ENCODE measurements around the gene VAT1. TPM values are rescaled to one million over a fixed set of nuclear protein-coding genes. Genes with fewer than 3 reads are reported as not detected.
A peak's percentile ranks its signal among the peaks of the same experiment; 100 is the strongest.

Gene VAT1
- total RNA-seq, 1 donor from 2014 or later, result 90.5 TPM

DNA sequence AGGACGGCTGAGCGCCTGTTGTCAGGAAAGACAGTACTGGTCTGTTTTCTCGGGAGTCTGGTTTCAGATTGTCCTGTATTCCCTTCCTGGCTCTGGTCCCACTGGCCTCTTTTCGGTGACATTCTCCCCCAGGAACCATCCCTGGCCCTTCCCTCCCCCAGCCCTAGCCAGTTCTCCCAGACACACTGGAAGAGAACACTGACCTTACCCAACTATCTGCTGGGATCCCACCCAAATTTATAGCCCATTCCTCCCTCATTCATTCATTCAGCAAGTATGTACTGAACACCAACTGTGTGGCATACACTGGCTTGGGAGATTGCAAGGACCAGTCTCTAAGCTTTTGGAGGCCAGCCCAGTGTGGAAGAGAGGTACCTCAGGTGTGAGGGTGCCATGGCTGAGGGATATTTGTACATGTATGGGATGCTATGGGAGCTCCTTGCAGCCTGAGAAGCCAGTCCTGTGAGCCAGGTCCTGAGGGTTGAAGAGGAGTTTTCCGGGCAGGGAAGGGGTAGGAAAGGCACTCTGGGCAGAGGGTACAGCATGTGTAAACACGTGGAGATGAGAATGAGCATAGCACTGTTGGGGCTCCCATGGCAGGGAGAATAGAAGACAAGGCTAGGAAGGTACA, 8.1 kb upstream of the VAT1 start:
- ATAC-seq (no peak), DNase-seq (ENCODE audit: missing footprints) (no peak)
- intact Hi-C loops (cut with DNase I), result no loop called here

- intact Hi-C loops (cut with DNase I), result loop anchor here (10.0 kb wide), 1 partner anchor 306 kb away; no protein-coding TSS in a partner anchor
- DNase-seq (ENCODE audit: missing footprints) (no peak), ATAC-seq (no peak)
Observed at GRCh38 chr17:43028221-43028861, 6.2 kb upstream of the VAT1 start.

GRCh38 chr17:43027091-43028032, 5.2 kb upstream of the VAT1 start:
- intact Hi-C loops (cut with DNase I), result loop anchor here (10.0 kb wide), 1 partner anchor 307 kb away; no protein-coding TSS in a partner anchor
- DNase-seq (ENCODE audit: missing footprints) (no peak), ATAC-seq (no peak)

- DNase-seq (ENCODE audit: missing footprints) (no peak), ATAC-seq (no peak)
- intact Hi-C loops (cut with DNase I), result loop anchor here (10.0 kb wide), 1 partner anchor 308 kb away; no protein-coding TSS in a partner anchor
Observed at GRCh38 chr17:43026595-43026994, 4.4 kb upstream of the VAT1 start.

- ATAC-seq, result no peak
- intact Hi-C loops (cut with DNase I), result loop anchor here (2.0 to 10.0 kb wide), 2 partner anchors 145 to 309 kb away; partner anchors contain the start of gene NBR1
Observed at GRCh38 chr17:43025766-43026537, 3.8 kb upstream of the VAT1 start.

DNA sequence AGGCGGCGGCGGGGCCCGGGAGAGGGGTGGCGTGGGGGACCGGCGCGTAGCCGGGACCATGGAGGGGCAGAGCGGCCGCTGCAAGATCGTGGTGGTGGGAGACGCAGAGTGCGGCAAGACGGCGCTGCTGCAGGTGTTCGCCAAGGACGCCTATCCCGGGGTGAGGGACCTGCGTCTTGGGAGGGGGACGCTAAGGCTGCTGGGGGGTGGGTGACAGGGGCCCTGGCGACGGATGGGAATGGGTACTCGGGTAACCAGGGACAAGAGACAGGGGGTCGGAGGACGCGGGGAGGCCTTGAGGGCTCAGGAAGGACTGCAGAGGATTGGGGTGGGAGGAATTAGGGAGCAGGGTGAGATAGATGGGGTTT, 3.1 kb upstream of the VAT1 start:
- intact Hi-C loops (cut with DNase I), result loop anchor here (2.0 to 10.0 kb wide), 2 partner anchors 146 to 310 kb away; partner anchors contain the start of gene NBR1
- ATAC-seq (no peak), DNase-seq (ENCODE audit: missing footprints) (no peak)

More at GRCh38 chr17:43025766-43026537, 3.8 kb upstream of the VAT1 start:
- no peak for DNase-seq (ENCODE audit: missing footprints)

DNA sequence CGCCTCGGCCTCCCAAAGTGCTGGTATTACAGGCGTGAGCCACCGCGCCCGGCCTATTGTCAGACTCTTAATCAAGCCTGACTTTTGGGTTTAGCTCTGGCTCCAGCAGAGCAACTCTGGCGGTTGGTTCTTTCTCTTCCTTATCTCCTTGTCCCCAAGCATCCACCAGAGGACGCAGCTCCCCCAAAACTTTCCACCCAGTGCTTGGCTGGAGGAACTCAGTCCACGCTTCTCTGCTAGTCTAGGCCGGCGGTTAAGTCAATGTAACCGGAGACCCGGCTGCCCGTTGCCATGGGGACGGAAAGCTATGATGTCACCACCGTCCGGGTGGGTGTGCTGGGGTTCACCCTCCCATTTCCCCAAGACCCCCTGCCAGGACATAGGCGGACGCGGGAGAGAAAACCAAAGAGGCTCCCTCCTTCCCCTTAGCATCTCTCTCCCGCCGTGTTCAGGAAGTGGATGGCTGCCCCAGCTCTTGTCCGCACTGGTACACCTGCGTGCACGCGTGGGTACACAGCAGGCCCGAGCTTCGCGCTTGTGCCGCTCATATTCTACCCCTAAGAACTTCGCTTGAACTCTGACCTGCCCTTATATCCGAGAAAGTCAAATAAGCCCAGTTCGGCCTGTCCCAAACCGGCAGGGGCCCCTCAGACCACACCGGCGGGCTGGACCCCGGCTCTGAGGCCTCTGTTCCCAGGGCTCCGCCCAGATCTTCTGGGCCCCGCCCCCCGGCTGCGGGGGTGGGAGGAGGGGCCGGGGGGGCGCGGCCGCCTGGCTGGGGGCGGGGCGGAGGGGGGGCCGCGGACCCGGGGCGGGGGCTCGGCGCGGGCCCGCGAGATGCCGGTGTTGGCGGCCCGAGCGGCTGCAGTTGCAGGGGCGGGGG, 2.5 kb upstream of the VAT1 start, which contains the start of gene RND2:
Gene RND2 (plus strand): TSS at position 825 of the 883 bp plus-strand sequence. CDS start 117 bp downstream, outside the sequence.
- intact Hi-C loops (cut with DNase I), result loop anchor here (2.0 to 10.0 kb wide), 2 partner anchors 146 to 310 kb away; partner anchors contain the start of gene NBR1
- ATAC-seq, result peak; percentile 73
- peak; percentile 90 for DNase-seq (ENCODE audit: missing footprints)

DNA sequence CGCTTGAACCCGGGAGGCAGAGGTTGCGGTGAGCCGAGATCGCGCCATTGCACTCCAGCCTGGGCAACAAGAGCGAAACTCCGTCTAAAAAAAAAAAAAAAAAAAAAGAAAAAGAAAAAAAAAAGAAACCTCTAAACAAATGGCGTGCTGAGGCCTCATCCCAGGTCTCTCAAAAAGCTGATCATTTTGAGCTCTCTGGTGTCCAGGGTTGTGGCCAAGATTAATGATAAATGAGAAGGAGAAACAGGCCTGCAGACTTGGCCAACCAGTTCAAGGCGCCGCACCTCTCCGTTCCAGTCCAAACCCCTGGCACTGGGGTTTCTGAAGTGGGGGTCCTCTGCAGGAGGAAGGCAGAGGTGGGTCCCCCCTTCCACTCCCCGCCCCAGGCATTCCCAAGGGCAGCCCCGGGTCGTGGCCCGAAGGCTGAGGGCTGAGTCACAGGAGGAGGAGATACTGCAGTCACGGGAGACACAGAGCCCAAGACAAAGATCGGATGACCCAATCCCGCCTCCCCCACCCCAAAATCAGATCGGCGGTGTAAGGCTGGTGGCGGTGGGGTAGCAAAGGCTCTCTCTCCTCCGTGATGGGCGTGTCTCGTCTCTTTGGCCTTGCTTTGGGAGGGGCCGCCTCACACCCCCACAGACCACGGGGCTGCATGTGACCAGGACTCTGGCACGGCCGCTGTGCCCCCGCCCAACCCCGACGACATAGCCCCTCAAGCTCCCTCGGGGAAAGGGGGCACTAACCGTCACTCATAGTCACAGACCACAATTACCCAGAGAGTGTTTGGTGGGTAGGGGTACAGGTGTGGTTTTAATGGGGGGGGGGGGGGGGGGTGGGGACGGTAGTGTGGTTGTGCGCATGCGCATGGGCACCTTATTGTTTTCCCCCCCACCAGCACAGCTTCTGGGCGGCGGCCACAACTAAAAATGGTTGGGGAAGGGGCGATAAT, 1.1 kb downstream of the VAT1 start:
- ATAC-seq, result peak; percentile 34
- intact Hi-C loops (cut with DNase I), result loop anchor here (10.0 kb wide), 1 partner anchor 314 kb away; no protein-coding TSS in a partner anchor
- peak; percentile 82 for DNase-seq (ENCODE audit: missing footprints)

DNA sequence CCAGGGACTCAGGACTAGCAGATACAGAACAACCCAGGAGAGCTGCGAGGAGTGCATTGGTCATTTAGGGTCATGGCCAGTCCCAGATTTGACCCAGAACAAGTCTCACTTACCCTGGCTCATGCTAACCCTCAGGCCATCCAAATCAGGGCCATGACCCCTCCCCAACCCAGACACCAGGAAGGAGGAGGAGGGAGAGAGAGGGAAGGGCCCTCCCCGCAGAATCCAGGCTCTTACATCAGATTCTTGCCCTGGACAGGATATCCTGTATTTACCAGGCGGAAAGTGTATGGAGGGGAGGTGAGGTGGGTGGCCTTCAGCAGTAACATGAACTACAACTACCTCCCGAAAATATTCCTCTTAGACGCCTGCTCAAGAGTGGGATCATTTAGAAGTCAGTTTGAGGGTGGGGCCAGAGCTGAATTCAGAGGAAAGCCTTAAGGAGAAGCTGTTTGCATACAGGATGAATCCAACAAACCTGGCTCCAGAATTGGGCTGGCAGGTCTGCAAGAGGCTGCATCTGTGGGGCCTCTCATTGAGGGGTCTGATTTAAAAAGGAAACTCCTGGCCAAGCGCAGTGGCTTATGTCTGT, 2.1 kb downstream of the VAT1 start:
- DNase-seq (ENCODE audit: missing footprints) (no peak), ATAC-seq (no peak)
- intact Hi-C loops (cut with DNase I), result loop anchor here (10.0 kb wide), 1 partner anchor 315 kb away; no protein-coding TSS in a partner anchor

DNA sequence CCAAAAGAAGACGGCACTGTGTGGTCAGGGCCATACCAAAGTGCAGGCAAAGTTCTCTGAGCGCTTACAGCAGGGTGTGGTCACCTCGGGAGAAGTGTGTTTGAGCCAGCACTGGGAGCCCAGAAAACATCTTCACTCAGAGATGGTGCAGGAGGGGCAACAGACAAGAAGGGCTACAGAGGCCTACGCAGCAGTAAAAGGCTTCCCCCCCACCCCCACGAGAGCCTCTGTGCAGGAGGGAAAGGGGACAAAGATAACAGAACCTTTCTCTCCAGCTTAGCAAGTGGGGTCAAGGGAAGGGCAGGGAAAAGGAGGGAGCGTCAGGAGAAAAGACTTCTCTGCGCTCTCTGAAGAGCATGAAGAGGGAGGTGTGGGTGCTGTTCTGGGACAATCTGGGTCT, 2.8 kb downstream of the VAT1 start:
- no peak for DNase-seq (ENCODE audit: missing footprints)
- no peak for ATAC-seq
- intact Hi-C loops (cut with DNase I), result no loop called here

GRCh38 chr17:43018932-43019331, 3.3 kb downstream of the VAT1 start:
- ATAC-seq (no peak), DNase-seq (ENCODE audit: missing footprints) (no peak)
- intact Hi-C loops (cut with DNase I), result no loop called here

- ATAC-seq (no peak), DNase-seq (ENCODE audit: missing footprints) (no peak)
- intact Hi-C loops (cut with DNase I), result no loop called here
Observed at GRCh38 chr17:43018008-43018853, 4.0 kb downstream of the VAT1 start.

- no peak for DNase-seq (ENCODE audit: missing footprints)
- no peak for ATAC-seq
- intact Hi-C loops (cut with DNase I), result no loop called here
Observed at GRCh38 chr17:43016216-43016615, 6.0 kb downstream of the VAT1 start.

DNA sequence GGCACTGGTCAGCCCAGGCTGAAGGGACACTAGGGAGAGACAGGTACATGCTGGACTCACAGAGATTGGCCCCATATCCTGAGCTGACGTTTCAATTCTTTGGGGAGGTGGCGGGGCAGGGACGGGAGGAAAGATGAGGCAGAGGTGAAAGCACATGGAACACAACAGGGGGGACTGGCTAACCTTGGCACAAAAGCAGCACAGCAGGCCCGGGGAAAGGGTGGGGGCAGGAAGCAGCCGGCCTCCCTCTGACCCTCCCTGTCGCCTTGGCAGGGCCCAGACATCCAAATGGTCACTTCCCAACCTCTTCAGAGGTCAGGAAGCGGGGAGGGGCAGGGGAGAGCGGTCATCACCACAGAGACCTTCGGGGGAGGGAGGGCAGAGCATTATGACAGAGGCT, 6.6 kb downstream of the VAT1 start:
- ATAC-seq (peak; percentile 37), DNase-seq (ENCODE audit: missing footprints) (peak; percentile 84)
- intact Hi-C loops (cut with DNase I), result no loop called here

Data from Right ventricle myocardium inferior (tissue), 1 donor.